AG04449 (cell line): ENCODE measurements around the gene DNAI1.

ENCODE experiments used
- CTCF ChIA-PET: fragments of 350-600 bp; formaldehyde crosslinking; extraction: SDS; loops from one replicate; lab custom pipeline; 2021; ENCODE audit warnings: antibody characterized with exemption; lab: Yijun Ruan, JAX
- POLR2A ChIA-PET: fragments of 400-600, 350-600 bp; formaldehyde crosslinking; extraction: SDS; loops from one replicate; lab custom pipeline; 2020; ENCODE audit warnings: antibody characterized with exemption, inconsistent platforms; lab: Yijun Ruan, JAX
- DNase-seq: peaks from one replicate; pipeline ENCODE4 v3.0.0-alpha.2; 2010; ENCODE audit warnings: low read depth, low spot score
- H3K4me3 ChIP-seq: 2 replicates; pipeline ENCODE4 v1.5.1; 2011; ENCODE audit warnings: low read depth, mild to moderate bottlenecking, control low read depth, low read length
- TF ChIP-seq, protein P1 (sequence below): IDR thresholded peaks from one replicate; pipeline ENCODE4 v1.5.1; 2011; ENCODE audit warnings: mild to moderate bottlenecking, moderate library complexity, low read length, control low read depth, inconsistent platforms; ENCODE audit not compliant: insufficient read depth; ENCODE audit errors: missing control alignments

DNAI1 gene

GRCh38 chr9:34446468-34446891 lies 12.1 kb upstream of the DNAI1 start:
- no peak for DNase-seq
- ChIA-PET CTCF (interaction anchor here (1.1 to 6.1 kb wide), 10 partner anchors 8 to 169 kb away, joined by 3 to 52 read pairs (median 6); no protein-coding TSS in a partner anchor), POLR2A (interaction anchor here (0.7 to 1.3 kb wide), 3 partner anchors 11 to 17 kb away, joined by 3 read pairs; partner anchors contain the start of genes DNAI1 and FAM219A)
- H3K4me3 ChIP-seq = no peak overlapping the region
- TF ChIP-seq, protein P1, sequence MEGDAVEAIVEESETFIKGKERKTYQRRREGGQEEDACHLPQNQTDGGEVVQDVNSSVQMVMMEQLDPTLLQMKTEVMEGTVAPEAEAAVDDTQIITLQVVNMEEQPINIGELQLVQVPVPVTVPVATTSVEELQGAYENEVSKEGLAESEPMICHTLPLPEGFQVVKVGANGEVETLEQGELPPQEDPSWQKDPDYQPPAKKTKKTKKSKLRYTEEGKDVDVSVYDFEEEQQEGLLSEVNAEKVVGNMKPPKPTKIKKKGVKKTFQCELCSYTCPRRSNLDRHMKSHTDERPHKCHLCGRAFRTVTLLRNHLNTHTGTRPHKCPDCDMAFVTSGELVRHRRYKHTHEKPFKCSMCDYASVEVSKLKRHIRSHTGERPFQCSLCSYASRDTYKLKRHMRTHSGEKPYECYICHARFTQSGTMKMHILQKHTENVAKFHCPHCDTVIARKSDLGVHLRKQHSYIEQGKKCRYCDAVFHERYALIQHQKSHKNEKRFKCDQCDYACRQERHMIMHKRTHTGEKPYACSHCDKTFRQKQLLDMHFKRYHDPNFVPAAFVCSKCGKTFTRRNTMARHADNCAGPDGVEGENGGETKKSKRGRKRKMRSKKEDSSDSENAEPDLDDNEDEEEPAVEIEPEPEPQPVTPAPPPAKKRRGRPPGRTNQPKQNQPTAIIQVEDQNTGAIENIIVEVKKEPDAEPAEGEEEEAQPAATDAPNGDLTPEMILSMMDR = no peak

DNA sequence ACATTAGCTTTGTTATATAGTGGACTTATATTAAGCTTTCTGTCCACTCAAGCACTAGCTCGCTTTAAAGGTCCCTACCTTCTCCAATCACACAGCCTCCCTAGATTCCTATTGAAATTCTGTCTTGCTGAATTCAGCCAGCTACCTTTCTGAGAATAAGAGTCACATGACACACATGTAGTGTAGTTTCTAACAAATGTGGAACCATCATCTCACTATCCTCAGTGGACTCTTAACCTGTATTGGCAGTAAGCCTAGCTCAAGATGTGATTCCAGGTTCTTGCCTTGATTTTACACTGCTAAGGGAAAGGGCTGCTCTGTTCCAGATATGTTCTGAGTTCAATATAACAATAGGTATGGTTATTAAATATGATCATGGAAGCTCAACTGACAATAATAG lies 11.7 kb upstream of the DNAI1 start:
- no peak for DNase-seq
- ChIA-PET CTCF (interaction anchor here (1.1 to 6.1 kb wide), 10 partner anchors 9 to 168 kb away, joined by 3 to 52 read pairs (median 6); no protein-coding TSS in a partner anchor), POLR2A (interaction anchor here (0.7 to 1.3 kb wide), 3 partner anchors 11 to 18 kb away, joined by 3 read pairs; partner anchors contain the start of genes DNAI1 and FAM219A)
- H3K4me3 ChIP-seq = no peak overlapping the region
- TF ChIP-seq, protein P1 = no peak

DNA sequence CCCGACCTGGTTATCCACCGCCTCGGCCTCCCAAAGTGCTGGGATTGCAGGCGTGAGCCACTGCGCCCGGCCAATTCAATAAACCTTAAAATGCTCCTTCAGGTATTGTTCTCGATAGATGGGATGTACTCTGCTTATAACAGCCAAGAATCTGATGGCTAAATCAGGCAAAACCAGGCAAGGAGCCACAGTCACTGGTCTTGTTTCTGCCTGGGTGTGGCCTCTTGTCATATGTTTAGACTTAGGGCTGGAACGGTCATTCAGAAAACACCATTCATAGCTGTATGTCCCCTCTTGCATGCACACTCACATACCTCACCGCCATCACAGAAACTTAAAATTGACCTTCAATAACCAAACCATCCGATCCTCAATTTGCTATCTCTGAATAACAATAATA lies 8.0 kb upstream of the DNAI1 start:
- TF ChIP-seq, protein P1 = no peak
- no peak overlapping the region for H3K4me3 ChIP-seq
- POLR2A ChIA-PET = interaction anchor here (0.8 kb wide), 1 partner anchor 187 kb away, joined by 3 read pairs; the partner anchor contains the start of gene SIGMAR1
- no peak for DNase-seq
- CTCF ChIA-PET = interaction anchor here (1.2 to 2.0 kb wide), 5 partner anchors 12 to 250 kb away, joined by 3 to 7 read pairs (median 4); no protein-coding TSS in a partner anchor

- CTCF ChIA-PET = interaction anchor here (0.6 to 2.0 kb wide), 6 partner anchors 13 to 250 kb away, joined by 3 to 7 read pairs (median 4); no protein-coding TSS in a partner anchor
- DNase-seq = no peak
- TF ChIP-seq, protein P1 = no peak
- H3K4me3 ChIP-seq = no peak overlapping the region
- POLR2A ChIA-PET = interaction anchor here (0.7 to 0.8 kb wide), 2 partner anchors 51 to 187 kb away, joined by 3 read pairs; partner anchors contain the start of gene SIGMAR1
Observed at GRCh38 chr9:34451135-34451534, 7.5 kb upstream of the DNAI1 start.

DNA sequence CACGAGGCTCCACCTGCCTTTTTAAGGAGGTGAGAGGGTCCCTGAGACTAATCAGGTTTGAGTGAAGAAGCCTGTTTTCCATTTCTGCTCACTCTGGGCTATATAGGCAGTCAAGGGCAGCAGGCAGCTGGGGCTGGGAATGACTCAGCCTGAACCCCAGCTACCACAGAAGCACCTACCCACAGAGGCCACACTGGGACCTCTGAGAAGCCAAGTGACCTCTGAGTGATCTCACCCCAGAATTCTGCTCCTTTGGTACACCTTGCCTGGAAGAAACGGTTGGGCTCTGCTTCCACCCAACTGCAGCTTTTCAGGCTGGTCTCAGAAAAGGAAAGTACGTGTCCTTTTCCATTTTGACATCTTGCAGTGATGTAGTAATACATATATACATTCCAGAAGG lies 7.1 kb upstream of the DNAI1 start:
- CTCF ChIA-PET = interaction anchor here (0.6 to 2.0 kb wide), 7 partner anchors 13 to 250 kb away, joined by 3 to 7 read pairs (median 3); no protein-coding TSS in a partner anchor
- DNase-seq = no peak

More for the DNA sequence above, 7.1 kb upstream of the DNAI1 start:
- POLR2A ChIA-PET = interaction anchor here (0.7 to 0.8 kb wide), 2 partner anchors 51 to 186 kb away, joined by 3 read pairs; partner anchors contain the start of gene SIGMAR1
- TF ChIP-seq, protein P1 = no peak
- no peak overlapping the region for H3K4me3 ChIP-seq
